KMS-11 (cell line): Measurements from ENCODE around the gene KRTAP10-8.
"Not testable (repeated sequence)": the region's sequence is repeated elsewhere in the genome, so short reads cannot be mapped to it uniquely, and the experiment has no call there.

Experiments
- H2AFZ ChIP-seq: fragments of 200-600 bp; sonication (generic); 2 replicates; pipeline ENCODE4 v1.6.1; 2016; ENCODE audit warnings: antibody characterized with exemption, mixed run types, low read depth
- H3K27ac ChIP-seq: fragments of 200-600 bp; sonication (generic); 2 replicates; pipeline ENCODE4 v1.6.1; 2016; ENCODE audit warnings: mild to moderate bottlenecking, mixed run types
- H3K27me3 ChIP-seq: fragments of 200-600 bp; sonication (generic); 2 replicates; pipeline ENCODE4 v1.6.1; 2017; ENCODE audit warnings: mild to moderate bottlenecking, low read depth, mixed run types, moderate library complexity; ENCODE audit not compliant: insufficient read depth
- H3K36me3 ChIP-seq: fragments of 200-600 bp; sonication (generic); 2 replicates; pipeline ENCODE4 v1.6.1; 2017; ENCODE audit warnings: mild to moderate bottlenecking, mixed run types; ENCODE audit not compliant: insufficient read depth
- H3K4me1 ChIP-seq: fragments of 200-600 bp; sonication (generic); 2 replicates; pipeline ENCODE4 v1.6.1; 2016; ENCODE audit warnings: mild to moderate bottlenecking, low read depth, mixed run types; ENCODE audit not compliant: poor library complexity, severe bottlenecking
- H3K4me2 ChIP-seq: fragments of 200-600 bp; sonication (generic); 2 replicates; pipeline ENCODE4 v1.7.0; 2016; ENCODE audit warnings: mild to moderate bottlenecking, mixed run types
- H3K4me3 ChIP-seq: fragments of 200-600 bp; sonication (generic); IDR thresholded peaks from 2 replicates; pipeline ENCODE4 v1.6.1; 2017; ENCODE audit warnings: low read depth, low read length, mixed read lengths; ENCODE audit not compliant: insufficient read depth
- H3K79me2 ChIP-seq: fragments of 200-600 bp; sonication (generic); 2 replicates; pipeline ENCODE4 v1.6.1; 2016; ENCODE audit warnings: low read depth, mixed run types; ENCODE audit not compliant: insufficient read depth
- H3K9ac ChIP-seq: fragments of 200-600 bp; sonication (generic); 2 replicates; pipeline ENCODE4 v1.6.1; 2016; ENCODE audit warnings: mild to moderate bottlenecking, mixed run types
- H4K20me1 ChIP-seq: fragments of 200-600 bp; sonication (generic); 2 replicates; pipeline ENCODE4 v1.6.1; 2016; ENCODE audit warnings: mild to moderate bottlenecking, mixed run types; ENCODE audit not compliant: insufficient read depth
- CTCF ChIP-seq: fragments of 200-600 bp; sonication (generic); conservative IDR thresholded peaks from 2 replicates; pipeline ENCODE4 v1.6.1; 2017; ENCODE audit warnings: low read depth, mild to moderate bottlenecking, antibody characterized with exemption, low read length, moderate library complexity, mixed read lengths

KRTAP10-8 gene

GRCh38 chr21:44632067-44632466 is 20.2 kb downstream of the KRTAP10-8 start:
- TF ChIP-seq CTCF = no peak
- H4K20me1 ChIP-seq = no peaks in the 10 kb centered on the region
- H3K27me3 ChIP-seq = peaks cover 12% of the 10 kb centered on the region; the same call in 1 of the 2 replicates
- no peaks in the 10 kb centered on the region for H3K36me3 ChIP-seq
- H3K79me2 ChIP-seq = no peaks in the 10 kb centered on the region
- no peaks in the 10 kb centered on the region for H3K4me1 ChIP-seq
- H3K27ac ChIP-seq = no peak overlapping the region
- no peak overlapping the region for H3K4me3 ChIP-seq
- no peak overlapping the region for H3K9ac ChIP-seq
- H2AFZ ChIP-seq = no peak overlapping the region
- no peak overlapping the region for H3K4me2 ChIP-seq

DNA sequence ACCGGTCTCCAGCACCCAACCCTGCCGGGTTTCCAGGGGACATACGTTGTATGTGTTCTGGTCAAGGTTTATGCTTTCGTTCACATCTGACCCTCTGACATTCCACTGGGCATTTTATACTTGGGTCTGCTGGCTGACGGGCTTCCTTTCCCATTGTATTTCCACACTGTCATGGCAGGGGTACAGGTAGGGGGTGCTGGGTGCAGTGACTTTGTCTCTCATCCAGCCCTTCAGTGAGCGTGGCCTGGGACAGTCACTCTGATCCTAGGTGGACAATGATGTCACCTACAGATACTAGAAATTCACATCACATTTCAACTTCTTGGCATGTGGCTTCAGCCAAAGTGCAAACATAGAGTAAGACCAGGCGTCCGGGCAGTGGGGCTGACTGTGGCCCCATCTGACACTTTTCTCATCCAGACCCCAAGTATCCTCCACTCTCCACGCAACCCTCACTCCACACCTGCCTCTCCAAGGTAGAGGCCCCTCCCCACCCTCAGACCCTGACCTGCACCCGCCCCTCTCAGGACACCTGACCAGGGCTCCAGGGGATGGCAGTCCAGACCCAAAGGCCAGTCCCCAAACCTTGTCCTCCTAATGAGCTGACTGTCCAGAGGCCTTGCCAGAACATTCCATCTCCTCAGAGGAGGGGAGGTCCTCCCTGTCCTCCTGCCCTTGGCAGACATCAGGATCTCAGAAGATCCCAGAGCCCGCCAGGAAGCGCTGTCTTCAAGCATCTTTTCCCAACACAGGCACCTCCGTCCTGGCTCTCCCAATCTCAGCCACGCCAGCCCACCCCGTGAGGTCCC is 24.5 kb downstream of the KRTAP10-8 start:
- Histone ChIP-seq H2AFZ (no peak overlapping the region), H3K27ac (no peak overlapping the region), H3K79me2 (no peaks in the 10 kb centered on the region), H3K4me3 (no peak overlapping the region), H3K4me1 (no peaks in the 10 kb centered on the region), H3K27me3 (peaks cover 15% of the 10 kb centered on the region; the same call in 1 of the 2 replicates), H3K4me2 (no peak overlapping the region), H3K9ac (no peak overlapping the region), H3K36me3 (no peaks in the 10 kb centered on the region), H4K20me1 (no peaks in the 10 kb centered on the region)
- no peak for TF ChIP-seq CTCF

GRCh38 chr21:44637018-44637850 is 25.4 kb downstream of the KRTAP10-8 start, which contains the start of gene KRTAP10-10:
Gene KRTAP10-10, plus strand, starts transcription at chr21:44637356. Its CDS starts 62 bp downstream, at chr21:44637418.
- Histone ChIP-seq H3K4me3 (no peak within 1 kb of the TSS), H3K27ac (no peak within 1 kb of the TSS), H3K79me2 (no peaks in the 10 kb centered on the region), H3K27me3 (peaks cover 22% of the 10 kb centered on the region; the same call in 1 of the 2 replicates), H2AFZ (no peak within 1 kb of the TSS), H3K9ac (no peak within 1 kb of the TSS), H3K4me1 (no peaks in the 10 kb centered on the region), H3K4me2 (no peak within 1 kb of the TSS), H3K36me3 (no peaks in the 10 kb centered on the region), H4K20me1 (no peaks in the 10 kb centered on the region)
- no peak for TF ChIP-seq CTCF

DNA sequence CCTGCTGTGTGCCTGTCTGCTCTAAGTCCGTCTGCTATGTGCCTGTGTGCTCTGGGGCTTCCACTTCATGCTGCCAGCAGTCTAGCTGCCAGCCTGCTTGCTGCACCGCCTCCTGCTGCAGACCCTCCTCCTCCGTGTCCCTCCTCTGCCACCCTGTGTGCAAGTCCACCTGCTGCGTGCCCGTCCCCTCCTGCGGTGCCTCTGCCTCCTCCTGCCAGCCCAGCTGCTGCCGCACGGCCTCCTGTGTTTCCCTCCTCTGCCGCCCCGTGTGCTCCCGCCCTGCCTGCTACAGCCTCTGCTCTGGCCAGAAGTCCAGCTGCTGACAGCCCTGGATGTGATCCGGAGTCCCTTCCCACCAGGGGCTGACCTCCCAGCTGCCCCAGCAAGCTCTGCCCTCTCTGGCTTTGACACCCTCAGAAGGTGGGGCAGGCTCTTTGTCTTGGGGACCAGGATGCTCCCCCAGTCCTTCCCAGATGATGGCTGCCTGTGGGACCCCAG is 26.0 kb downstream of the KRTAP10-8 start:
- H3K79me2 ChIP-seq, H3K4me2 ChIP-seq, H3K36me3 ChIP-seq, H3K4me1 ChIP-seq, H3K4me3 ChIP-seq, H3K27ac ChIP-seq, H3K9ac ChIP-seq, H2AFZ ChIP-seq, H4K20me1 ChIP-seq: not testable (repeated sequence)
- H3K27me3 ChIP-seq = peaks cover 28% of the 10 kb centered on the region; the same call in 1 of the 2 replicates

DNA sequence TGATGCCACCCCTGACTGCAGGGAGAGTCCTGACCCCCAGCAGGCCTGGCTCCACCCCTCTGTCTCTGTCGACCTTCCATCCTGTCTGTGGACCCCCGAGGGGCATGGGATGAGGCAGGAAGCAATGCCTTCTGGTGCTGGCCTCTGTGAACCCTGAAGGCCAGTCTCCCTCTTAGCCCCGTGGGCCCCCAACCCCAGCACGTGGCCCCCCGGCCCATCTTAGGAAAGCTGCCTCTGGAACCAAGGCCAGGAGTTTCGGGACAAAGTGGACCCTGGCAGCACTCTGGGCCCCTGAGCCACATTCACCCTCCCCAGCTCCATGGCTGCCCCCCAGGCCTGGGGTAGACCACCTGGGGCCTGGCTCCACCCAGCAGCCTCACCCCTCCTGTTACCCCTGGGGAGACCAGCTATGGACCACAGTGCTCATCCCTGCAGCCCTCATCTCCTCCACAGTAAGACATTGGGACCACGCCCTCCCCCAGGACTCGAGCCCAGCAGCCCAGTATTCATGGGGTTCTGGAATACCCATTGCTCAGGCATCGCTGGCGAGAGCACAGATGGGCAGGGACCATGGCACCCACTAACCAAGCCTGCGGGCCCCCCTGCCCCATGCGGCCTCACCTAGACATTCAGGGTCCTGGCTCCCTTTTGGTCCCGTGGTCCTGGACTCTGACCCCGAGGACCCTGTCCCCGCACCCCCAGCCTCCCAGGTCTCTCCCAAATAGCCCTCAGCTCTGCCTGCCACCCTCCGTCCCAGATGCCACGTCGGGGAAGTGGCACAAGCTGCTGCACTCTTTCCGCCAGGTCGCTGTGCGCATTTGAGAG is 26.8 kb downstream of the KRTAP10-8 start:
- H3K36me3 ChIP-seq, H3K4me3 ChIP-seq, H3K79me2 ChIP-seq, H3K9ac ChIP-seq, H3K4me2 ChIP-seq, H2AFZ ChIP-seq, H4K20me1 ChIP-seq, H3K27ac ChIP-seq, H3K4me1 ChIP-seq: not testable (repeated sequence)
- H3K27me3 ChIP-seq = peaks cover 36% of the 10 kb centered on the region; the same call in 1 of the 2 replicates
